SK-N-SH (cell line): Measurements from ENCODE around the gene EDN2.

Source experiments
- CTCF ChIP-seq: fragments of 200-600 bp; sonication (generic); IDR thresholded peaks from 2 replicates; pipeline ENCODE4 v1.6.1; 2017; ENCODE audit warnings: antibody characterized with exemption, mild to moderate bottlenecking, moderate library complexity
- EP300 ChIP-seq, 2 experiments: IDR thresholded peaks; 2 replicates each; pipeline versions ENCODE4 v1.4.0 to v1.6.1; 2012; ENCODE audit warnings: borderline replicate concordance in 1 of 2, low read depth in 1 of 2, low read length in 1 of 2
- JUND ChIP-seq: IDR thresholded peaks from 2 replicates; pipeline ENCODE4 v1.4.0; 2012
- MAX ChIP-seq: IDR thresholded peaks from 2 replicates; pipeline ENCODE4 v1.4.0; 2012; ENCODE audit warnings: low read depth
- POLR2AphosphoS5 ChIP-seq: IDR thresholded peaks from 2 replicates; pipeline ENCODE4 v1.6.1; 2012; ENCODE audit warnings: low read depth, low read length
- RAD21 ChIP-seq: IDR thresholded peaks from 2 replicates; pipeline ENCODE4 v1.6.1; 2012; ENCODE audit warnings: mild to moderate bottlenecking, low read length
- TCF12 ChIP-seq: IDR thresholded peaks from 2 replicates; pipeline ENCODE4 v1.4.0; 2012
- TEAD4 ChIP-seq: IDR thresholded peaks from 2 replicates; pipeline ENCODE4 v1.4.0; 2012; ENCODE audit warnings: mild to moderate bottlenecking, borderline replicate concordance; ENCODE audit not compliant: insufficient read depth
- USF1 ChIP-seq: IDR thresholded peaks from 2 replicates; pipeline ENCODE4 v1.4.0; 2012; ENCODE audit warnings: low read depth, borderline replicate concordance
- USF2 ChIP-seq: fragments of 150-350 bp; IDR thresholded peaks from 2 replicates; pipeline ENCODE4 v1.6.1; 2017; ENCODE audit warnings: antibody characterized with exemption, low read length, low read depth, borderline replicate concordance
- YY1 ChIP-seq: IDR thresholded peaks from 2 replicates; pipeline ENCODE4 v1.4.0; 2012; ENCODE audit warnings: low read depth, mild to moderate bottlenecking

- TF ChIP-seq EP300 (IDR thresholded peaks at IDR 0.05; ENCODE audit: borderline replicate concordance in 1 of 2, low read depth in 1 of 2, low read length in 1 of 2) (no peak), MAX (no peak), USF1 (no peak), POLR2AphosphoS5 (no peak), TEAD4 (no peak), CTCF (no peak), YY1 (no peak), JUND (no peak), RAD21 (no peak), TCF12 (no peak), USF2 (no peak)
Measured at GRCh38 chr1:41473738-41474362, 10.6 kb downstream of the EDN2 start.
